GM21515 (cell line): ENCODE data around the gene PRM1.

Experiments used
- ATAC-seq: cut with Tn5 transposase; IDR thresholded peaks from one replicate; pipeline ENCODE4 v1.9.1; 2021; ENCODE audit not compliant: unreplicated experiment

PRM1 gene

GRCh38 chr16:11239644-11240632, 41.2 kb downstream of the PRM1 start:
- no peak for ATAC-seq

GRCh38 chr16:11238272-11239202, 42.6 kb downstream of the PRM1 start:
- ATAC-seq: no peak

- ATAC-seq: no peak
Measured at GRCh38 chr16:11236461-11237254, 44.5 kb downstream of the PRM1 start.

- no peak for ATAC-seq
Measured at GRCh38 chr16:11235703-11235991, 45.5 kb downstream of the PRM1 start.

- no peak for ATAC-seq
Measured at GRCh38 chr16:11234884-11235702, 46.0 kb downstream of the PRM1 start.

- no peak for ATAC-seq
Measured at GRCh38 chr16:11233727-11234376, 47.3 kb downstream of the PRM1 start.

GRCh38 chr16:11232852-11233726, 48.0 kb downstream of the PRM1 start:
- peak; percentile 55 for ATAC-seq

- ATAC-seq: no peak
Measured at GRCh38 chr16:11232302-11232851, 48.8 kb downstream of the PRM1 start.

- no peak for ATAC-seq
Measured at GRCh38 chr16:11231367-11231970, 49.7 kb downstream of the PRM1 start.
